Gastroesophageal sphincter (tissue), 3 donors: Measurements from ENCODE around the gene MS4A13.

Experiments
- POLR2AphosphoS5 ChIP-seq: sonication (generic); formaldehyde crosslinking; IDR thresholded peaks from one replicate; pipeline ENCODE4 v1.6.1; 2017; ENCODE audit warnings: antibody characterized with exemption
- TF ChIP-seq, protein P1 (sequence below), 4 experiments: fragments of 200-600 bp in 2 of 4; fragments of 450-650 bp in 2 of 4; sonication (generic) in 1 of 4; IDR thresholded peaks; one replicate each; pipeline ENCODE4 v1.5.1; 2017 to 2019; ENCODE audit warnings: antibody characterized with exemption in 4 of 4, mild to moderate bottlenecking in 2 of 4, moderate library complexity in 2 of 4

- no peak for TF ChIP-seq POLR2AphosphoS5
- TF ChIP-seq, protein P1, sequence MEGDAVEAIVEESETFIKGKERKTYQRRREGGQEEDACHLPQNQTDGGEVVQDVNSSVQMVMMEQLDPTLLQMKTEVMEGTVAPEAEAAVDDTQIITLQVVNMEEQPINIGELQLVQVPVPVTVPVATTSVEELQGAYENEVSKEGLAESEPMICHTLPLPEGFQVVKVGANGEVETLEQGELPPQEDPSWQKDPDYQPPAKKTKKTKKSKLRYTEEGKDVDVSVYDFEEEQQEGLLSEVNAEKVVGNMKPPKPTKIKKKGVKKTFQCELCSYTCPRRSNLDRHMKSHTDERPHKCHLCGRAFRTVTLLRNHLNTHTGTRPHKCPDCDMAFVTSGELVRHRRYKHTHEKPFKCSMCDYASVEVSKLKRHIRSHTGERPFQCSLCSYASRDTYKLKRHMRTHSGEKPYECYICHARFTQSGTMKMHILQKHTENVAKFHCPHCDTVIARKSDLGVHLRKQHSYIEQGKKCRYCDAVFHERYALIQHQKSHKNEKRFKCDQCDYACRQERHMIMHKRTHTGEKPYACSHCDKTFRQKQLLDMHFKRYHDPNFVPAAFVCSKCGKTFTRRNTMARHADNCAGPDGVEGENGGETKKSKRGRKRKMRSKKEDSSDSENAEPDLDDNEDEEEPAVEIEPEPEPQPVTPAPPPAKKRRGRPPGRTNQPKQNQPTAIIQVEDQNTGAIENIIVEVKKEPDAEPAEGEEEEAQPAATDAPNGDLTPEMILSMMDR (IDR thresholded peaks at IDR 0.05) = no peak
These were observed 46.4 kb upstream of the MS4A13 start for GRCh38 chr11:60468829-60469228.
